DND-41 (cell line): ENCODE results near the gene SLC37A3.
A peak's percentile ranks its signal among the peaks of the same experiment; 100 is the strongest.

Experiments
- CTCF ChIP-seq: IDR thresholded peaks from 2 replicates; pipeline ENCODE4 v1.5.1; 2012; ENCODE audit warnings: borderline replicate concordance, low read length, moderate library complexity, mild to moderate bottlenecking; ENCODE audit not compliant: poor library complexity, severe bottlenecking; ENCODE audit errors: extremely low read depth
- EZH2 ChIP-seq: IDR thresholded peaks from 3 replicates; pipeline ENCODE4 v1.6.1; 2012; ENCODE audit warnings: borderline replicate concordance, low read depth, mild to moderate bottlenecking, moderate library complexity, low read length, inconsistent platforms; ENCODE audit not compliant: severe bottlenecking

- TF ChIP-seq CTCF: peak; percentile 58
- TF ChIP-seq EZH2: no peak
These were observed 94.0 kb downstream of the SLC37A3 start for GRCh38 chr7:140304191-140304799.
